Right ventricle myocardium superior (tissue), 1 donor: ENCODE results near the gene PRRT3. TPM values are rescaled to one million over a fixed set of nuclear protein-coding genes. Genes with fewer than 3 reads are reported as not detected.

Experiments used
- ATAC-seq: fragments of 200-7000 bp; cut with Tn5 transposase; one replicate; pipeline ENCODE4 v1.9.1; 2020; ENCODE audit warnings: mild to moderate bottlenecking; ENCODE audit not compliant: poor library complexity
- DNase-seq: peaks from one replicate; pipeline ENCODE4 v3.0.0-alpha.2; 2020
- intact Hi-C: fragments of 100-400 bp; cut with DNase I; formaldehyde crosslinking; loops from one replicate; pipeline ENCODE4 v1.11.2; 2022
- total RNA-seq: library from RNA; stranded (reverse); fragmentation: NEBNext Ultra II Directional; extraction: Animal tissue kit (Norgen Biotek cat#: 25700); gene quantifications from one replicate; pipeline ENCODE4 v1.2.1, GENCODE V29; 2021
- donor health status: DM: no; HTN: yes; CAD: no; lungs with severe emphysema.

The PRRT3 gene
- total RNA-seq, 1 donor from 2014 or later: 0.46 TPM

GRCh38 chr3:9932535-9932842 is 19.7 kb downstream of the PRRT3 start:
- DNase-seq (no peak), ATAC-seq (no peak)
- intact Hi-C loops: no loop called here

DNA sequence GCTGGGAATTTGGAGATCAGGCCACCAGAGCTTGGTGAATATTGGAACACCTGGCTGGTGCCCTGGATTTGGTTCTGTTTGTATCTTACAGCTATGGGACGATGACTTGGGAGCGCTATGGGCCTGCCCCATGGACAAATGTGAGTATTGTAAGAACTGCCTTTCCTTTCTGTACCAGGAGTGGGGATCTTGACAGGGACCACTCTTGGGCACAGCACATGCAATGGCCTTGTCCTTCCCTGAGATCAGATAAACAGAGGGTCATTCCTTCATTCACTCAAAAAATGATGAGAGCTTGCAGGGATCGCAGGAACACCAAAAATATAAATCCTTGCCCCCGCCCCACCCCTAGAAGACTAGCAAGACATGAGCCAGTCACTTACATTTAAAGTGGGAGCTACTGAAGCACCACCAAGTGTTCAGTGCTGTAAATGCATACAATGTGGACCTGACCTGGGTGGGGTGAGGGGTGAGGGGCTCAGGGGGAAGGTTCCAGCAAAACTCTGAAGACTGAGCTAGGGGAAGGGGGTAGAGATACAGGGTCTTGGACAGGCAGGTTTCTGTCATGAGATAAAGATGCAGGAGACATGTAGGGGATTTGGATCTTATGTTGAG is 21.3 kb downstream of the PRRT3 start:
- DNase-seq (no peak), ATAC-seq (no peak)
- intact Hi-C loops: no loop called here

GRCh38 chr3:9928158-9928557 is 24.1 kb downstream of the PRRT3 start:
- ATAC-seq (no peak), DNase-seq (no peak)
- intact Hi-C loops: no loop called here

- intact Hi-C loops: no loop called here
- no peak for ATAC-seq
- DNase-seq: no peak
These were observed 33.8 kb downstream of the PRRT3 start for GRCh38 chr3:9918261-9919038.

DNA sequence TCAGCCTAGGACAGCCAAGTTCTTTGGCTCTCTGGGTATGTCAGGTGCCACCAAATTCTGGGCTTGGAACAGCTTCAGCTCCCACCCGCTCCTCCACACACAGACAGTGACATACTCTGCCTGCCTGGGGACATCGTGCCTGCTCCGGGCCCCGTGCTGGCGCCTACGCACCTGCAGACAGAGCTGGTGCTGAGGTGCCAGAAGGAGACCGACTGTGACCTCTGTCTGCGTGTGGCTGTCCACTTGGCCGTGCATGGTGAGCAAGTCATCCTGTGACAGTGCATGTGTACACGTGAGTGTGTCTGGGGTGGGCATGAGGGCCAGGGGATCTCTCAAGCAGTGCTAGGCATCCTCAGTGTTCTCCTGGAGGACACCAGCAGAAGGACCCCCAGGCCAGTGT is 34.4 kb downstream of the PRRT3 start:
- ATAC-seq (no peak), DNase-seq (no peak)
- intact Hi-C loops: no loop called here

GRCh38 chr3:9916734-9917680 is 35.2 kb downstream of the PRRT3 start, which contains the start of gene IL17RC:
IL17RC (plus strand) TSS chr3:9917098; CDS start chr3:9917316, 218 bp downstream.
- intact Hi-C loops: no loop called here
- peak; percentile 91 for DNase-seq
- peak; percentile 91 for ATAC-seq

DNA sequence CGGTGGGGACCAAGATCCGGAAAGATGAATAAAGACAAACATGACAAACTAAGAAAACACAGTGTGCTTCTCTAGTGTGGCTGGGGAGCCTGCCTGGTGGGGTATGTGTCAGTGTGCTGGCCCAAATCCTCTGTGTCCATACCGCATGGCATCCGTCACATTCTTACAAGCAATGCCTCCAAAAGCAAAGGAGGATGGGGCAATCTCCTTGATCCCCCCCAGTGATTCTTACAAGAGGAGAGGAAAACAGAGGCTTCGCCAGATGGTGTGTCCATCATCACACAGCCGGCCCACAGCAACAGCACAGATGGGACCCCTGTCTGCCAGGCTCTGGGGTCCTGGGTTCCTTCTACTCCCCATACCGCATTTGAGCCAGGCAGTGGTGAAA is 35.9 kb downstream of the PRRT3 start:
- ATAC-seq (peak; percentile 1), DNase-seq (no peak)
- intact Hi-C loops: no loop called here

- peak; percentile 63 for ATAC-seq
- intact Hi-C loops: no loop called here
These were observed 36.7 kb downstream of the PRRT3 start for GRCh38 chr3:9915254-9916141.

DNA sequence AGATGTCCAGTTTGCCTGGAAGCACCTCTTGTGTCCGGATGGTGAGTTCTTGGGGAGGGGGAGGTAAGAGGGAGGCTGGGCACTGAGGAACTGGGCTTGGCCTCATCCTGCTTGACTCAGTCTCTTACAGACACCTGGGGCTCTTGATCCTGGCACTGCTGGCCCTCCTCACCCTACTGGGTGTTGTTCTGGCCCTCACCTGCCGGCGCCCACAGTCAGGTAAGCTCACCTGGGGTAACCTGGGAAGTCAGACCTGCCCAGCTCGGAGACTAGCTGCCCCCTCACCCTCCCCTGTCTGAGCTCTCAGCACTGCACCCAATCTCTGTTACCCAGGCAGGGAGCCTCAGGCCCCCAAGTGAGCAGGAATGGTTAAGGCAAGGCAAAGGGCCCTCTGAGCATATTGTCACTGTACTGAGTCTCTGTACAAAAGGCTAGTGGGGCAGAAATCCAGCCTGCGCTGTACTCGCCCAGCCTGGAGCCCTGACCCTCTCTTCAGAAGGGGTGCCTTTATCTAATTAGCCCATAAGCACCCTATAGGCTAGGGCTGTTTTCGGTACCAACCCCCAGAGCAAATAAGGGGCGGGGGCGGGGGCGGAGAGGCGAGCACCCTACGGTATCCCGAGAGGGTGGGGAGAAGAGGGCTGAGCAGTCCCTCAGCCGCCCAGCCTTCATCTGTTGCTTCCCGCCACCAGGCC is 37.5 kb downstream of the PRRT3 start:
- DNase-seq (no peak), ATAC-seq (no peak)
- intact Hi-C loops: no loop called here

More at GRCh38 chr3:9915254-9916141, 36.7 kb downstream of the PRRT3 start:
- DNase-seq: peak; percentile 86

DNA sequence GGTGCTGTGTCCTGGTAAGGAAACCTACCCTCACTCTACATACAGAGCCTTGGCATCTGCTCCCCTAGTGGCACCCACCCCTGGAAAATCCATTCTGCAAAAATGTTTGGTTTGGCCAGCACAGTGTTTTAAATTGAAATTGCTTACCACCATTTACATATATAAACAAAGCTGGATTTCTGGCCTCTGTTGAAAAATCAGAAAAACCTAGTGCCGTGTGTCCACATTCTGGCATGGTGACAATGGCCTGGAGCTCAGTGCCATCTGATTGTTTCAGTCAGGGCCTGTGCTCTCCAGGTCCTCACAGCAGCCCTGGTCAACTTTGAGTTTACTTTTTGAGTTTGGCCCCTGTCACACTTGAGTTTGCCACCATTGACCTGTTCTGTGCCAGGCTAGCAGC is 38.2 kb downstream of the PRRT3 start:
- no peak for DNase-seq
- ATAC-seq: no peak
- intact Hi-C loops: no loop called here

DNA sequence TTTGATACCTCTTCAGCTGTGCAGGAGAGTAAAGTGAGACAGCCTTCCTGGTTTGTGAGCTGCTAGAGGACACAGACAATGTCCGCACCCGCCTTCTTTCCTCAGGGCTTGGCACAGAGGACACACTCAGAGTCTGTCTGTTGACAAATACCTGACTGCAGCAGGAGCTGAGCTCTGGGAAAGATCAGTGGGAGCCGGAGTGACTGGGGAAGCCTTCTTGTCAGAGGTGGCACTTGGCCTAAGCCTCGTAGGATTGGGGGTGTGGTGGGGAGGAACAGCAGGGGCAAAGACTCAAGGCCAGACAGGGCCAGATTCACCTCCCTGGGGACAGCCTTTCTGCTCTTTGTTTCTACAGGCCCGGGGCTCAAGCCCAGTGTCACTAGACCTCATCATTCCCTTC is 38.6 kb downstream of the PRRT3 start:
- ATAC-seq: no peak
- DNase-seq: no peak
- intact Hi-C loops: no loop called here

DNA sequence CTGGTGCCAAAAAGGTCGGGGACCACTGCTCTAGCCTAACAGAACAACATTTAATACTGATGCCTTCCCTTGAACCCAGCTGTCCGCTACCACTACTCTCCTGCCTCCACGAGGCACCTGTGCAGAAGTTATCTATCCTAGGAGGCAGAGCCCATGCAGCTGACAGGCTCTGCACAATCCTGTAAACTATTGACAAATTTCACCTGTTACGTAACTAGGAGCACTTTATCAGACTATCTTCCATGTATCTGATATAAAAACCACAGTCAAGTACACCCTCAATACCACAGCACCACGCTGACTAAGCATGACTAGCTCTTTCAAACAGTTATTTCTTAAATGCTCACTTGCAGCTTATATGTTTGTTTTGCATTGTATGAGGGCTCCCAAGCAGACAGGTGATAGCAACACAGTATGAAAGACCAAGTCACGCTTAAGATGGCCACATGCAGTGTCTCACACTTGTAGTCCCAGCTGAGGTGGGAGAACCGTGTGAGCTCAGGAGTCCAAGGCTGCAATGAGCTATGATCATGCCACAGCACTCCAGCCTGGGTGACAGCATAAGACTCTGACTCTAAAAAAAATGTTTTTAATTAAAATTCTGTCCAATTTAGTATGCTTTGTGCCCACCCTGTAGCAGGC is 39.8 kb downstream of the PRRT3 start:
- intact Hi-C loops: no loop called here
- ATAC-seq (no peak), DNase-seq (no peak)

GRCh38 chr3:9911863-9912262 is 40.3 kb downstream of the PRRT3 start:
- ATAC-seq (no peak), DNase-seq (no peak)
- intact Hi-C loops: no loop called here

- intact Hi-C loops: no loop called here
- DNase-seq (no peak), ATAC-seq (no peak)
These were observed 42.8 kb downstream of the PRRT3 start for GRCh38 chr3:9909221-9910013.

DNA sequence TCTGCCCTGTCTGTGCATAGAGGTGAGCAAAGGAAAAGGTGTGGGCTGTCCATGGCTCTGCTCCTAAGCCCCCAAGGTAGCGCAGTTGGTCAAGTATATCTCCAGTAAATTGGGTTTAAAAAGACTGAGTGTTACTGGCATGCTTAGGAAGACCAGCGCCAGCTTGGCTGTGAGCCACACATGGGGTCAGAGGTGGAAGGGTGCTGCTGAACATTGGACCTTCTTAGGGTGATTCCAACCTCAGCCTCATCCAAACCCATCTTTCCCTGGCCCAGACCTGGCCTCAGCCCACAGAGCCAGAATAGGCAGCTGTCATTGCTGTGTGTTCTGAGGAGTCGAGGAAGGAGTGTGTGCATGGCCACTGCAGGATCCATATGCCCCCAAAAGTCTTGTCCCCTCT is 43.9 kb downstream of the PRRT3 start:
- intact Hi-C loops: no loop called here
- DNase-seq: no peak
- no peak for ATAC-seq

- DNase-seq: no peak
- intact Hi-C loops: no loop called here
- no peak for ATAC-seq
These were observed 45.7 kb downstream of the PRRT3 start for GRCh38 chr3:9906480-9906879.

DNA sequence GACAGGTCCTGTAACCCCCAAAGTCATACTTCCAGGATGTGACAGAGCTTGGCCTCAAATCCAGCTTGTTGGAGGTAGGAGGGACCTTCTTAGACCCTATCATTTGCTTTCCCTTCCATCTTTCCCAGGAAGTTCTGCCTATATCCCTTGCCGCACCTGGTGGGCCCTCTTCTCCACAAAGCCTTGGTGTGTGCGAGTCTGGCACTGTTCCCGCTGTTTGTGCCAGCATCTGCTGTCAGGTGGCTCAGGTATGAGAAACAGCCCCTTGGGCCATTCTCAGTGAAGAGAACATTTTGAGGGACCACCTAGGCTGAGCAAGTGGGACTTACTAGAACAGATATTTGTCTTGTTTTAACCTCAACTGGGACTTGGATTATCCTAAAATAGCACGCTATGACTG is 48.3 kb downstream of the PRRT3 start:
- intact Hi-C loops: no loop called here
- ATAC-seq: no peak
- DNase-seq: no peak
